Measurements from ENCODE around the gene DNAH17.
A peak's percentile ranks its signal among the peaks of the same experiment; 100 is the strongest.

DNAH17 gene

GRCh38 chr17:78395155-78395554 lies 182.0 kb downstream of the DNAH17 start:
- TF ChIP-seq, protein P1, sequence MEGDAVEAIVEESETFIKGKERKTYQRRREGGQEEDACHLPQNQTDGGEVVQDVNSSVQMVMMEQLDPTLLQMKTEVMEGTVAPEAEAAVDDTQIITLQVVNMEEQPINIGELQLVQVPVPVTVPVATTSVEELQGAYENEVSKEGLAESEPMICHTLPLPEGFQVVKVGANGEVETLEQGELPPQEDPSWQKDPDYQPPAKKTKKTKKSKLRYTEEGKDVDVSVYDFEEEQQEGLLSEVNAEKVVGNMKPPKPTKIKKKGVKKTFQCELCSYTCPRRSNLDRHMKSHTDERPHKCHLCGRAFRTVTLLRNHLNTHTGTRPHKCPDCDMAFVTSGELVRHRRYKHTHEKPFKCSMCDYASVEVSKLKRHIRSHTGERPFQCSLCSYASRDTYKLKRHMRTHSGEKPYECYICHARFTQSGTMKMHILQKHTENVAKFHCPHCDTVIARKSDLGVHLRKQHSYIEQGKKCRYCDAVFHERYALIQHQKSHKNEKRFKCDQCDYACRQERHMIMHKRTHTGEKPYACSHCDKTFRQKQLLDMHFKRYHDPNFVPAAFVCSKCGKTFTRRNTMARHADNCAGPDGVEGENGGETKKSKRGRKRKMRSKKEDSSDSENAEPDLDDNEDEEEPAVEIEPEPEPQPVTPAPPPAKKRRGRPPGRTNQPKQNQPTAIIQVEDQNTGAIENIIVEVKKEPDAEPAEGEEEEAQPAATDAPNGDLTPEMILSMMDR (conservative IDR thresholded peaks at IDR 0.05; ENCODE audit: low read length): no peak
- DNase-seq (ENCODE audit: low read depth): no peak
- H3K4me3 ChIP-seq (ENCODE audit: low read length): no peak overlapping the region

DNA sequence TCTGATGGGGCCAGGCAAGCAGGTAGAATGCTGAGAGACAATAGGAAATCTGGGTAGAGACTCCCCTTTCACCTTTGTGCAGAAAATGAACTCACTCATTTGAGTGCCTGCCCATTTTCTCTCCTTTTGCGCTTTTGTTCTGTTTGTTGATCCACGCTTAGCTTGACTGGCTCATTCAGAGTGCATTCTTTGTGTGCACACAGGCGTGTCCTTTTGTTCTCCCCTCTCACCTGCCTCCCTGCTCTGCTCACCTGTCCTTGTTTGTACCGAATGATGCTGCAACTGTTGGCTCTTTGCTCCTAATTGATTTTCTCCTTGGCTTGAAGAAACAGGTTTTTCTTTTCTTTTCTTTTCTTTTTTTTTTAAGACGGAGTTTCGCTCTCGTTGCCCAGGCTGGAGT lies 183.0 kb downstream of the DNAH17 start:
- H3K4me3 ChIP-seq (ENCODE audit: low read length): no peak overlapping the region
- no peak for DNase-seq (ENCODE audit: low read depth)
- TF ChIP-seq, protein P1 (conservative IDR thresholded peaks at IDR 0.05; ENCODE audit: low read length): no peak

DNA sequence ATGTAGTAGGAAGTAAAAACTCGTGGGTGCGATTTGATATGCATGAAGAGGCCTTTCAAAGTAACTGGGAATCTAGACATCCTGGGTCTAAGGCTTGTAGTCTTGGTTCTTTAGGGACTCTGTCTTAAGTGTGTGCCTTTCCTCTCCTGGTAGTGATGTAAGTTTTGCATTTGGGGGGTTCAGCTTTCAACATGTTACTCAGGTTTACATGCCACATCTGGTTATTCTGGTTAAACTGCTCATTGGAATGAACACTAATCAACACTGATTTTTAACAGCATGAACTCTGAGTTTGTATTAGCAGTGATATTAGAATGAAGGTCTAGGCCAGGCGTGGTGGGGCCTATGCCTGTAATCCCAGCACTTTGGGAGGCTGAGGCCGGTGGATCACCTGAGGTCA lies 183.6 kb downstream of the DNAH17 start:
- TF ChIP-seq, protein P1 (conservative IDR thresholded peaks at IDR 0.05; ENCODE audit: low read length): no peak
- DNase-seq (ENCODE audit: low read depth): no peak
- H3K4me3 ChIP-seq (ENCODE audit: low read length): no peak overlapping the region

GRCh38 chr17:78392295-78392694 lies 184.9 kb downstream of the DNAH17 start:
- DNase-seq (ENCODE audit: low read depth): no peak

GRCh38 chr17:78391843-78392242 lies 185.4 kb downstream of the DNAH17 start:
- no peak overlapping the region for H3K4me3 ChIP-seq (ENCODE audit: low read length)
- peak; percentile 64 for DNase-seq (ENCODE audit: low read depth)
- TF ChIP-seq, protein P1 (conservative IDR thresholded peaks at IDR 0.05; ENCODE audit: low read length): no peak

More at GRCh38 chr17:78392295-78392694, 184.9 kb downstream of the DNAH17 start:
- H3K4me3 ChIP-seq (ENCODE audit: low read length): no peak overlapping the region
- TF ChIP-seq, protein P1 (conservative IDR thresholded peaks at IDR 0.05; ENCODE audit: low read length): no peak

DNA sequence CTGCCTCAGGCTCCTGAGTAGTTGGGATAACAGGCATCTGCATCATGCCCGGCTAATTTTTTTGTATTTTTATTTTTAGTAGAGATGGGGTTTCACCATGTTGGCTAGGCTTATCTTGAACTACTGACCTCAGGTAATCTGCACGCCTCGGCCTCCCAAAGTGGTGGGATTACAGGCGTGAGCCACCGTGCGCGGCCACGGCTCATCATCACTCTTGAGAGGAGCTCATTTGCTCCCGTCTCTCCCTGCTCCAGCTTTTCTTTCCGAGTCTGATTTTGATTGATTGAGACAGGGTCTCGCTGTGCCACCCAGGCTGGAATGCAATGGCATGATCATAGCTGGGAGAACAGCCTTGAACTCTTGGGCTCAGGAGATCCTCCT lies 186.2 kb downstream of the DNAH17 start:
- TF ChIP-seq, protein P1 (conservative IDR thresholded peaks at IDR 0.05; ENCODE audit: low read length): no peak
- no peak overlapping the region for H3K4me3 ChIP-seq (ENCODE audit: low read length)
- no peak for DNase-seq (ENCODE audit: low read depth)

- peak; percentile 99 for DNase-seq (ENCODE audit: low read depth)
- no peak overlapping the region for H3K4me3 ChIP-seq (ENCODE audit: low read length)
- TF ChIP-seq, protein P1 (conservative IDR thresholded peaks at IDR 0.05; ENCODE audit: low read length): peak; percentile 18; the same call in 1 of the 2 replicates
Observed at GRCh38 chr17:78390241-78391050, 186.8 kb downstream of the DNAH17 start.

All from AG10803 (cell line).